HG03457 (cell line): ENCODE measurements around the gene KCNK3.
"Not testable (repeated sequence)": the region's sequence is repeated elsewhere in the genome, so short reads cannot be mapped to it uniquely, and the experiment has no call there.

ENCODE experiments used
- ATAC-seq: cut with Tn5 transposase; IDR thresholded peaks from one replicate; pipeline ENCODE4 v1.9.1; 2021; ENCODE audit warnings: moderate number of reproducible peaks; ENCODE audit not compliant: unreplicated experiment

KCNK3 gene

DNA sequence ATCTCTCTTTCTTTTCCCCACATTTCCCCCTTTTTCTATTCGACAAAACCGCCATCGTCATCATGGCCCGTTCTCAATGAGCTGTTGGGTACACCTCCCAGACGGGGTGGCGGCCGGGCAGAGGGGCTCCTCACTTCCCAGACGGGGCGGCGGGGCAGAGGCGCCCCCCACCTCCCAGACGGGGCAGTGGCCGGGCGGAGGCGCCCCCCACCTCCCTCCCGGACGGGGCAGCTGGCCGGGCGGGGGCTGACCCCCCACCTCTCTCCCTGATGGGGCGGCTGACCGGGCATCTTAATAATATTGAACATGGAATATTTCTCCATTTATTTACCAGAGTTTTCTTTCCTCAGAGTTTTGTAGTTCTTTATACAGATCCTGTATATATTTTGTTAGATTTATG is 27.2 kb upstream of the KCNK3 start:
- ATAC-seq: not testable (repeated sequence)

DNA sequence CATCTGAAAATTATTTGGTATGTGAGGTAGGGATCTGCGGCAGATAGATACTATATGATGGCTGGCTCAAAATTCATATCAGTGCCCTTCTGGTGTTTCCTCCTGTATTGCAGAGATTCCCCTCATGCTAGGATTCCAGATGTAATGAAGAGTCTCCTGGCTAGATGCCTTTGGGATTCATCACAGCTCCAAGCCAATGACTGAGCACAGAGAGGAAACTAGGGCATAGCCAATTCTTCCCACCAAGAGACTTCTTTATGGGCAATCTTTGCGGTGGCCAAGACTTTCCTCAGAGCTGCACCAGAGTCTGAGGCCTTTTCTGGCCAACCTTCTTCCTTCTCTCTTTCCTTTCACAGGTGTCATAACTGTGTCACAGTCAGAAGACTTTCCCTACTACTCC is 25.9 kb upstream of the KCNK3 start:
- ATAC-seq: no peak

DNA sequence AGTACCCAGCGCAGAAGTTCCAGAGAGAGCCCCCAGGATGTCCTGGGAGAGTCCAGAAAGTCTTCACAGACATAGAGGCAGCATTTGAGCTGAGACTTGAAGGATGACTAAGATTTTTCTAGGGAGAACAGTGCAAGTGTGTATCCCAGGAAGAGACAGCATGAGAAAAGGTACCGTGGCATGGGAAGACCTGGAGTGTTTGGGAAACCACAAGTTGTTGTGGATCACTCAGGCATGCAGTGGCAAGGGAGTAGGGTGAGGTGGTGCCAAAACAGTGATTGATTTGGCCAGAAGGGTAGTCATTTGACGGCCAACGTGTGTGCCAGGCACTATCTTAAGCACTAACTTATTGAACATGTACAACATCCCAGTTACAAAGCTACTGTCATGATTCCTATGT is 24.5 kb upstream of the KCNK3 start:
- ATAC-seq: no peak

DNA sequence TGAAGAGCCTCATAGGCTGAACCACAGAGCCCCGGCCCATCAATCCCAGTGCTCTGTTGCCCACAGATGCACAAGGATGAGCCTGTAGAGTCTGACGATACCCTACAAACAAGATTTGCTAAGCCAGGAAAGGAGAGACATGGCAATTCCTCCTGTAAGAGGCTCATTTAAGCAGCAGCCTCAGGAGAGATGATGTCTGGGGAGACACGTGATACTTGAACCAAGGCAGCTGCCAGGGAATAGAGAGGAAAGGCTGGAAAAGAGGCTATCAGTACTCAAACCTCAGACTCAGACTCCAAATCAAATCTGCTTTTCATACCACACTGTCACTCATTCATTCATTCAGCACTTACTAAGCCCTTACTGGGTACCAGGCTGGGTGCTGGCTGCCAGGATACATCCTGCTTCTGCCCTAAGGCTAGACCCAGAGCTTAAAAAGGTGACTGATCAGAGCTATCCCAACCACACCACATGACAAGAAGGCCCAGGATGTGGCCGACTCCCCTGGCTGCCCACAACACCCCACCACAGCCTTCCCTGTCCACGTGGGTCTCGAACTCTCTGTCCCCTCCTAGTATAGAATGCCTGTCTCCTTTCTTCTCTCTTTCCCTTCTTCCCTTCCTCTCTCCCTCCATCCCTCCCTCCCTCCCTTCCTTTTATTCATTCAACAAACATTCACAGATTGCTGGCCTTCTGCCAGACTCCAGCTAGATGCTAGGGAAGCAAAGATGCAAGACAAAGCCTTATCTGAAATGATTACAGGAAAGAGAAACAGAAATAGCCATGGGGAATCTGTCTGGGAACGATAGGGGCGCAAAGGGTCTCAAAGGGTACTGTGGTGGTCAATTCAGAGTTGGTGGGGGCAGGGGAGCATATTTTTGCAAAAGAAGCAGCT is 23.4 kb upstream of the KCNK3 start:
- no peak for ATAC-seq

GRCh38 chr2:26670171-26670570 is 22.4 kb upstream of the KCNK3 start:
- ATAC-seq: no peak

DNA sequence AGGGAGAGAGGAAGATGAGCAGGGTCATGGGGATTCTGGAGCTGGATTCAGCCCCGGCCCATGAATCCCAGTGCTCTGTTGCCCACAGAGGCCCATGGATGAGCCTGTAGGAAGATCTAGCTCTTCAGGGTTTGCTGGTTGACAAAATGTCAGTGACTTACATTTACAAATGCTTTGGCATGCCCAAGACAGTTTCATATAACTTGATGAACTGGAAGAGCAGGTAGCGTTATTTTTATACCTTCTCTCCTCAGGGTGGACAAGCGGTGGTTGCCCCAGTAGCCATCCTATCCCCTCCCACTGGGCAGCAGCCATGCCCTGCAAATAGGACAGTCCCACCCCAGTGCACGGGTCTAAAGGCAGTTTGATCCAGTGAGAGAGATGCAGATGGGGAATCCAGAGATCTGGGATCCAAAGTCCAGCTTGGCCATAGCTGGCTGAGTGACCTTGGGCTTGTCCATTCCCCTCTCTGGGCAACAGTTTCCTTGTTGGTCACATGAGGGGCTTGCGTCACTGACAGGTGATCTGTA is 21.5 kb upstream of the KCNK3 start:
- ATAC-seq: no peak

DNA sequence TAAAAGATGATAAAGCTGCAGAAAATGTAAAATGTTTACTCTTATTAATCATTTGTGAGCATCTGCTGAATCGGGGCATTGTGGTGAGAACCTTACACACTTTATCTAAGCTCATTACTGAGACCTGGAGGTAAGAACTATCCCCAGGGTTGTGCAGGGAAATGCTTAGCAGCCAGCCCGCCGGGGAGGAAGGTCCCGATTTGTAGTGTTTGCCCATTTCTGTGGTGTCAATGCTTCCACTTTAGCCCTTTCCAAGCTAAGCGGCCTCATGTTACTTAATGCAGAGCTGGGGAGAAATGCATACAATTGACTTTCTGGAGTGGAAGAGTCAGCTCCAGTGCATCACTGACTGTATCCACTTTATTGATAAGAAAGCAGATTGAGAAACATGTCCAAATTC is 20.8 kb upstream of the KCNK3 start:
- ATAC-seq: no peak

- ATAC-seq: no peak
Measured at GRCh38 chr2:26672112-26672817, 20.3 kb upstream of the KCNK3 start.

DNA sequence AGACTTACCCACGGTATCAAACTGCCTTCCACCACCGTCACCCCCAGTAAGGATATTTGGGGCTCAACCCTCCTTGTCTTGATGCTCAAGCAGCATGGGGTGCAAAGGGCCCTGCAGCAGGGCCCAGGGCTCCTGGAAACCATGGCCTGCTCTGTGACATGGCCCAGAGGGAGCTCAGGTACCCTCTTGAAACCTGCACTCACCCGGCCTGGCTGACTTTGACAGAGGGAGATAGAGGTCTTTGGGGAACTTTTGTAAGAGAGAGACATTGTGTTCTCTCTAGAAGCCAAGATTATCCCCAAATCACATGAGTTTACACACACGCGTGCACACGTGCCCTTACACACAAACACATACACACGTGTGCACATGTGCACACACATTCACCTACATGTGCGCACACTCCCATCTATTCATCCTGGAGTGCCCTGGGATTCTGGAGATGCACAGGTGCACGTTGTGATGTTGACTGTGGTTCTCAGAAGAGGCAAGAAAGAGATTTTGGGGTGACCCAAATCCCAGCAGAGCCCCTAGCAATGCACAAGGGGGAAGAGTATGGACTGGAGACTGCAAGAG is 19.6 kb upstream of the KCNK3 start:
- ATAC-seq: no peak

- ATAC-seq: no peak
Measured at GRCh38 chr2:26674002-26674751, 18.3 kb upstream of the KCNK3 start.

GRCh38 chr2:26674771-26675170 is 17.8 kb upstream of the KCNK3 start:
- ATAC-seq: no peak

GRCh38 chr2:26675651-26676255 is 16.8 kb upstream of the KCNK3 start:
- no peak for ATAC-seq

DNA sequence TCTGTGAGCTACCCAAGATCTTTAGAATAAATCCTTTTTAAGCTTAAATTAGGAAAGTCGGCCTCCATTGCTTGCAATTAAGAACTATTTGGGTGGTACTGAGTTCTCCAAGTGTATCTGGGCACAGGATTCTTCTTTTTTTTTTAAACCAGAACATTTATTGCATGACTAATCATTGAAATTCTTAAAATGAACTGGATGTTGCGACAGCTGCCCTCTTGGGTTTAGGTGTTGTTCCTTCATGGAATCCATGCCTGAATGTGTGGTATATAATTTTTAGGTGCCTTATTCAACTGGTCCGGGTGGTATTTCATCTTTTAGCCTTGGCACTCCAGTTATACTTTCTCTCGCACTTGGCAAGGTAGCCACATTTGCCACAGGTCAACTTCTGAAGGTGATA is 14.5 kb upstream of the KCNK3 start:
- ATAC-seq: no peak

GRCh38 chr2:26679867-26680266 is 12.7 kb upstream of the KCNK3 start:
- no peak for ATAC-seq

- ATAC-seq: no peak
Measured at GRCh38 chr2:26681656-26682055, 10.9 kb upstream of the KCNK3 start.

- no peak for ATAC-seq
Measured at GRCh38 chr2:26682155-26682554, 10.4 kb upstream of the KCNK3 start.

- ATAC-seq: no peak
Measured at GRCh38 chr2:26683583-26683982, 8.9 kb upstream of the KCNK3 start.

GRCh38 chr2:26685341-26685740 is 7.2 kb upstream of the KCNK3 start:
- no peak for ATAC-seq

DNA sequence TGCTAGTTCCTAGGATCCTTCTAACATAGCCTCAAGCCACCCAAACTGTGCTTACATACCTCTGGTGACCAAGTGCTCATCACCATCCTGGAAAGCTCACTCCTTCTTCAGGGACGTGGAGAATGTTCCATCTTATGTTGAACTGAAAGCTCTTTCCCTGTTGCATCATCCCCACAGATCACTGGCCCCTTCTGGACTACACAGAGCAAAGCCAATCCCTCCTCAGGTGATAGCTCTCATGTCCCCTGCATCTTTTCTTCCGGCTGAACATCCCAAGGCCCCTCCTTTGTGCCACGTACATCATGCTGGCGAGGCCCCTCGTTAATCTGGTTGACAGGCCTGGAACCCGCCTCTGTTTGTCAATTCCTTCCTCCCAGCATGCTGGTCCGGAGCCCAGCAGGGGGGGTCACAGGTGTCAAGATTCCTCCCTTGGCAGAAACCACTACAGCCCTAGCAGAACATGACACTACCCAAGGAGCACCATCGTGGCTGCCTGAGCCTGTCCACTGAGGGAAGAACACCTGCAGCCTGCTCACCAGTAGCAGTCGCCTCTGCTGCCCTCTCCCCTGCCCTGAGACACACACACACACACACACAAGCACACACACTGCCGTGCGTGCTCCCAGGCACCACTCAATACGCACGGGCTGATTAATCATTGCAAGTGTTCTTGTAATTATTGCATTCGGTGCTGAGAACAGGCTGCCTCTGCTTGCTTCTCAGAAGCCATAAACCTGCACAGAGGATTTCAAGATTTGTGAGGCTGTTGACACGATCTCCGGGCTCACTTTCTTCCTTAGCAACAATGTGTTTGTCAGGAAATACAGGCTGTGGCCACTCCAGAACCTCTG is 6.3 kb upstream of the KCNK3 start:
- no peak for ATAC-seq

DNA sequence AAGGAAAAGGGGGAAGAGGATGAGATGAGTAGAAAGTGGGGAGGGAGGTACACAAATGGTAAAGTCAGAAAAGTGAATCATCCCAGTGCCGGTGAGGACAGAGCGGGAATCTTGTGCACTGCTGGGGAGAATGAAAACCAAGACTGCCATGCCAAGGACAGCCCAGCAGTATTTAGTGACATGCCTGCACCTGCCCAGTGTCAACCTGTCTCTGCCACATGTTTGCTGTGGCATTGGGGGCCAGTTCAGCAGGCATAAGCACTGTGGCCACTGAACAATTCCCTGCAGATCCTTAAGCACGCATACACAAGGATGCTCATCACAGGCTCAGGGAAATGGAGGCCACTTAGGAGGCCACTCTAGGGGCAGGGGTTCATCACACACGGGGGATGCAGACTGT is 5.2 kb upstream of the KCNK3 start:
- no peak for ATAC-seq
